Activated T-helper 2 cell treated with anti-CD3 and anti-CD28 coated beads, Interferon-gamma antibody, Interleukin-2, Interleukin-4, amounts not matched to agents 10 μg/mL and 5 μg/mL and 100 μg/mL, durations not matched to agents 14 hours and 24 hours and 36 hours (primary cell): ENCODE data around the gene TYK2. TPM values are rescaled to one million over a fixed set of nuclear protein-coding genes. Genes with fewer than 3 reads are reported as not detected.
A peak's percentile ranks its signal among the peaks of the same experiment; 100 is the strongest.

Source experiments
- DNase-seq: peaks from one replicate; pipeline ENCODE4 v3.0.0; 2021; ENCODE audit warnings: low spot score
- H3K27ac Mint-ChIP-seq: one replicate; pipeline ENCODE4 v1.8.0; 2021; ENCODE audit warnings: mixed read lengths
- H3K27me3 Mint-ChIP-seq: one replicate; pipeline ENCODE4 v1.8.0; 2021; ENCODE audit warnings: low read depth, mixed read lengths
- H3K36me3 Mint-ChIP-seq: one replicate; pipeline ENCODE4 v1.8.0; 2021; ENCODE audit warnings: low read depth, mixed read lengths
- H3K4me1 Mint-ChIP-seq: one replicate; pipeline ENCODE4 v1.8.0; 2021; ENCODE audit warnings: low read depth, mixed read lengths
- H3K4me3 Mint-ChIP-seq: one replicate; pipeline ENCODE4 v1.8.0; 2021; ENCODE audit warnings: low read depth, mild to moderate bottlenecking, moderate library complexity, mixed read lengths
- H3K9me3 Mint-ChIP-seq: one replicate; pipeline ENCODE4 v1.8.0; 2021; ENCODE audit warnings: mixed read lengths
- intact Hi-C: fragments of 100-400 bp; cut with micrococcal nuclease; formaldehyde crosslinking; loops from one replicate; pipeline ENCODE4 v1.15.1; 2023
- total RNA-seq: library from RNA; stranded (reverse); gene quantifications from 2 replicates; pipeline ENCODE4 v1.2.3, GENCODE V29; 2022

Gene TYK2
- total RNA-seq, 1 donor from 2014 or later, result 250 TPM

GRCh38 chr19:10321417-10321797, 59.0 kb downstream of the TYK2 start:
- no peaks in the 10 kb centered on the region for H3K27me3 Mint-ChIP-seq
- H3K36me3 Mint-ChIP-seq, result peaks cover 53% of the 10 kb centered on the region
- H3K4me3 Mint-ChIP-seq, result no peak overlapping the region
- no peaks in the 10 kb centered on the region for H3K9me3 Mint-ChIP-seq
- no peaks in the 10 kb centered on the region for H3K4me1 Mint-ChIP-seq
- DNase-seq, result no peak
- H3K27ac Mint-ChIP-seq, result no peak overlapping the region
- intact Hi-C loops, result no loop called here

DNA sequence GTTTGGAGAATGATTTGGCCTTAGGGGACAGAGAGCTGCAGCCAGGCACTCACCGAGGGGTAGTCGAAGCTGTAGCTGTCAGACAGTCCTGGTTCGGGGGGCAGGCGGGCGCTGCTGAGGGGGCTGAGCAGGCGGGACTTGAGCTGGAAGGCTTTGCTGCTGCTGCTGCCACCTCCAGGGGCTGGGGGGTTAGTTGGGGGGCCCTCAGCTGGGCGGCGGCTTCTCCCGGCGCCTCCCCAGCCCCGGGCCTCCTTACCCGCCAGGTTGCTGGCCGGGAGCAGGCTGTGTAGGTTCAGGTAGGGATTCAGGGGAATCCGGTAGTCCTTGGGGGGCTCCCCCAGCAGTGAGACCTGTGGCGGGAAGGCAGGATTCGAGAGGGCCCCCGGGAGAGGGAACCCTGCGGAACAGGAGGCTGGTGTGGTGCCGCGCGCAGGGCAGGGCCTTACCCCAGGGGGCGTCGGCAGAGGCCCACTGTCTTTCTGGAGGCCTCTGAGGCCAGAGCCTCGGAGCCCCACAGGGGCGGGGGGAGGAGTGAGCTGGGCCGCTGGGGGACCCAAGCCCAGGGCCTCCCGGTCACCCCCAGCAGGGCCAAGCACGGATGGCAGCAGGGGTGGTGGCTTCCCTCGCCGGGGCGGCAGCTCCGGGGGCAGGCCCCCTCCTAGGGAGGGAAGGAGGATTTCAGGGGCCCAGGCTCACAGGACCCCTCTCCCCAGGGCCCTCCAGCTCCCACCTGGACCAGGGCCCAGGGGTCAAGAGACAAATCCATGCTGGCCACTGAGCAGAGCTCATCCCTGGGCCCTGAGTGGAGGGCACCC, 59.6 kb downstream of the TYK2 start:
- Mint-ChIP-seq H3K4me3 (no peak overlapping the region), H3K36me3 (peaks cover 53% of the 10 kb centered on the region), H3K4me1 (peaks cover 3% of the 10 kb centered on the region), H3K9me3 (no peaks in the 10 kb centered on the region), H3K27me3 (no peaks in the 10 kb centered on the region), H3K27ac (no peak overlapping the region)
- intact Hi-C loops, result no loop called here
- no peak for DNase-seq

DNA sequence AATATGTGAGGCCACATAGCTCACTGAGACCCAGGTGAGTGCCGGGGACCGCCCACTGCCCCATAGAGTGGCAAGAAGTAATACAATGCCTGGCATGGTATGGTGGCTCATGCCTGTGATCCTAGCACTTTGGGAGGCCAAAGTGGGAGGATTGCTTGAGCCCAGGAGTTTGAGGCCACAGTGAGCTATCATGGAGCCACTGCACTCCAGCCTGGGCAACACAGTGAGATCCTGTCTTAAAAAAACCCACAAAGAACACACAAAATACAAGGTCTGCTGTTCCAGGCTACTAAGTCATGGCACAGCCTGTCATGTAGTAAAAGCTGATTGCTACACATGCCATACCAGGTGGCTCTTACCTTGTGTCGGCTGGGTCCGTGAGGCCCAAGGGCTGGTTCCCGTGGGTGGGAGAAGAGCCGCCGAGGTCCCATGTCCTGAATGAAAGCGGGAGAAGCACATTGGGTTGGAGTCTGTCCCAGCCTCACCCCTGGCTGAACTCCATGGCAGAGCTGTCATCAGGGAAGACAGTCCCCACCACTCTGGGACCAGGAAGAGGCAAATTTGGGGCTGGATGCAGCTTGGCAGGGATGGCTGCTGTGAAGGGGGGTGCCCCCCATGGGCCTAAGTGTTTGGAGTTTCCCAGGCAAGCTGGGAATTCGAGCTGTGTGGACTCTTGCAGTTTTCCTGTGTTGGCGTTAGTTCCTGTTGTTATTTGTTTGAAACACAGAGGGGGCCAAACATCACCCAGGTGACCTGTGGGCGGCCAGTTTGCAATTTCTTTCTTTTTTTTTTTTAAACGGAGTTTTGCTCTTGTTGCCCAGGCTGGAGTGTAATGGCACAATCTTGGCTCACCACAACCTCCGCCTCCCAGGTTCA, 61.3 kb downstream of the TYK2 start:
- intact Hi-C loops, result no loop called here

GRCh38 chr19:10317857-10318462, 62.4 kb downstream of the TYK2 start:
- peaks cover 10% of the 10 kb centered on the region for H3K4me1 Mint-ChIP-seq
- H3K4me3 Mint-ChIP-seq, result no peak overlapping the region
- DNase-seq, result no peak
- H3K27me3 Mint-ChIP-seq, result no peaks in the 10 kb centered on the region
- intact Hi-C loops, result loop anchor here (2.0 kb wide), 1 partner anchor 15 kb away; the partner anchor contains the start of gene RAVER1
- H3K36me3 Mint-ChIP-seq, result peaks cover 45% of the 10 kb centered on the region
- H3K27ac Mint-ChIP-seq, result no peak overlapping the region
- no peaks in the 10 kb centered on the region for H3K9me3 Mint-ChIP-seq

More for the DNA sequence above, 61.3 kb downstream of the TYK2 start:
- no peak overlapping the region for H3K27ac Mint-ChIP-seq
- H3K4me3 Mint-ChIP-seq, result no peak overlapping the region
- H3K9me3 Mint-ChIP-seq, result no peaks in the 10 kb centered on the region
- H3K27me3 Mint-ChIP-seq, result no peaks in the 10 kb centered on the region
- DNase-seq, result no peak
- peaks cover 50% of the 10 kb centered on the region for H3K36me3 Mint-ChIP-seq
- peaks cover 10% of the 10 kb centered on the region for H3K4me1 Mint-ChIP-seq

DNA sequence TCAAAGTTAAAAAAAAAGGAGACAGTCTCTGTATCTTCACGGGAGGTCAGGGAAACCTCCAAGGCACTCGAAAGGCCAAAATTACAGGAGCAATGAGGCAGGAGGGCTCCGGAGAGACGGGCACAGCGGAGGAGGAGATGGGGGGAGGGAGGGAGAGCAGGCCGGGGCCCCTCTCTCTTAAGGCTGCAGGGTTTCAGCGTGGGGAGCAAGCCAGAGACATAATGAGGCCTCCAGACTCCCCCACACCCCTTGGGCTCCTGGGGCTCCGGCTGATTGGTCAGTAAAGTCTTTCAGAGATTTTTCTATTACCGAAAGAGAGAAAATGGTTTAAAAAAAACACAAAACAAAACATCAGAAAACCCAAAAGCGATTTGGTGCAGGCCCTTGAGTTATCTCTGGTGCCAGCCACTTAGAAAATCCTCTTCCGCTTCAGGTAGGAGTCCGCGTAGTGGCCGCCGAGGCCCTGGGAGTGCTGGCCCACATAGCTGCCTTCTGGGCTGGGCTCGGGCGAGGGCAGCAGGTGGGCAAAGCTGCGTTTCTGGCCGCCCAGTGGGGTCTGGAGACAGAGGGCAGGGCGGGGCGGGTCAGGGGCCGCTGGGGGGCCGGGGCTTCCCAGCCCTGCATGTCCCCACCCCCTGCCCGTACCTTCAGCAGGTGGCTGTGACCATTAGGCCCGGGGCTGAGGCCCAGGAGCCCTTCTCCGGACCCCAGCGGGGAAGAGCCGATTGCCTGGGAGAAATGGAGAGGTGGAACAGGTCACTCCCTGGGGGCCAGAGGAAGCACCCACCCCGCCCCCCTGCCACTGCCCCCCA, 63.1 kb downstream of the TYK2 start:
- intact Hi-C loops, result loop anchor here (2.0 kb wide), 1 partner anchor 16 kb away; the partner anchor contains the start of gene RAVER1

DNA sequence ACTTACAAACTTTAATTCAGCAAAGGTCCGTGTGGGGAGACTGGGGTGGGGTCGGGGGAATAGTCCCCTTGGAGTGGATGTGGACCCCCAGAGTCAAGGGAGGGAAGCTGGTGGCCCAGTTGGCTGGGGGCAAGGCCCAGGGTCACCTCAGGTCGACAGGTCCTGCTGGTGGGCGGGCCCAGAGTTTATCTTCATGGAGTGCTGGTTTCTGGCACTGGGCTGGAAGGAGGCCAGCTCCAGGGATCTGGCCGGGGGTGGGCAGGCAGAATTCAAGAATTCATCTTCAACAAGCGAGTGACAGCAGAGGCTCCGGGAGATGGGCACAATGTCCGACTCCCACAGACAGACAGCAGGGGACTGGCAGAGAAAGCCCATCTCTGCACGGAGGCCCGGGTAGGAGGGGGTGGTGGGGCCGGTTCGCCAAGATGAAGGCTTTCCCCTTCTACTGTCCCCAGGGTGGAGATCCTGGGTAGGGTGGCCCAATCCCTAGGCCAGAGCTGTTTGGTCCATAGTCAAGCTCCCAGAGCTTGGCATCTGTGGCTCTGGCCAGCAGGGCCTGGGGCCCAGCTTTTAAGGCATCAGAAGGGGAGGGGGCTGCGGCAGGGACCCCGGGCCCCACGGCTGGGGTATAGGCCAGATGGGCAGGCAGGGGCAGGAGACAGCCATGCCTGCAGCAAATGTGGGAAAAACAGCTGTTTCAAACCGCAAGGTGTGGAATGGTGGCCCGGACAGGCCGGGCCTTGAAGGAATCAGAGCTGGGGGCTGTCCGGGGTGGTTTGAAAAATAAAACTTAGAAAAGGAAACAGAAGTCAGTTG, 63.9 kb downstream of the TYK2 start:
- Mint-ChIP-seq H3K9me3 (no peaks in the 10 kb centered on the region), H3K27ac (peak overlapping the region; percentile 70), H3K4me1 (peaks cover 10% of the 10 kb centered on the region), H3K36me3 (peaks cover 37% of the 10 kb centered on the region), H3K27me3 (no peaks in the 10 kb centered on the region), H3K4me3 (peak overlapping the region; percentile 90)
- intact Hi-C loops, result loop anchor here (2.0 kb wide), 1 partner anchor 16 kb away; the partner anchor contains the start of gene RAVER1
- DNase-seq, result no peak

More for the DNA sequence above, 63.1 kb downstream of the TYK2 start:
- Mint-ChIP-seq H3K27ac (no peak overlapping the region), H3K4me1 (peaks cover 10% of the 10 kb centered on the region), H3K36me3 (peaks cover 43% of the 10 kb centered on the region), H3K4me3 (no peak overlapping the region), H3K9me3 (no peaks in the 10 kb centered on the region), H3K27me3 (no peaks in the 10 kb centered on the region)
- DNase-seq, result no peak

DNA sequence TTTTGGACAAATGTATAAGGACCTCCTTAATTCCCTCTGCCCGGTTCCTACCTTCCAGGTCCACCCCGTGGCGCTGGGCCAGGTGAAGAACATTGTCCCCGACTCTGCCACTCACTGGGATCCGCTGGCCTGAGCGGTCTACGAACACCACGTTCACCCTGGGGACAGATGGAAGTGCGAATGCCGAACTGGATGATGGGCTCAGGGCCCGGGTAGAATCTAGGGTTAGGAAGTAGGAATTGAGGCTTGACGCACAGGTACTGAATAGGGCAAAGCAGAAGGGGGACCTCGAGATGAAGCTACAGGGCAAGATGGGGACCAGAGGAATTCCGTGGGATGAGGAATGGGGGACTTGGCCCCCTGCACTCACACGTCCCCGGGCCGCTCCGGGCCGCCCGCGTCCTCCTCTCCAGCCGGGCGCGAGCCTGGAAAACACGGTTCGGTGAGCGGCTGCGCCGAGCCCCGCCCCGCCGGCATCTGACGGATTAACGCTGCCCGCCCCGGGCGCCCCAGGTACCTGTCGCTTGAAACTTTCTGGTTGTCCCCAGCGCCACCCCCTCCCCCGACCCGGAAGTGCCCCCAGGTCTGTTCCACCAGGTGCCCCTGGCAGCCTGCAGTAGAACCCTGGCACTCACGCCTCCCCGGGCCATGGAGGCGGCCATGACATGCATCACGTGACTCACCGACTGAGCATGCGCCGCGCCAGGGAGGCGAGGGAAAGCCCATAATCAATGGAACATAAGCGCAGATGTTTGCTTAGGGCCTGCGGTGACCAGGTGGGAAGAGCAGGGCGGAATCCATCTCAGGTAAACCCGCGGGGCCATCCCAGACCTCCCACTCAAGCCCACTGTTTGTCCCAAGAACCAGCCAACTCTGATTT, 64.8 kb downstream of the TYK2 start, which contains the start of gene FDX2:
FDX2 (minus strand) TSS at position 681 of the 880 bp plus-strand sequence; CDS start at position 662, 19 bp downstream.
- Mint-ChIP-seq H3K36me3 (peaks cover 37% of the 10 kb centered on the region), H3K9me3 (no peaks in the 10 kb centered on the region), H3K27ac (peak within 1 kb of the TSS; percentile 70), H3K4me1 (peaks cover 10% of the 10 kb centered on the region), H3K27me3 (no peaks in the 10 kb centered on the region), H3K4me3 (peak within 1 kb of the TSS; percentile 90)
- intact Hi-C loops, result loop anchor here (2.0 kb wide), 1 partner anchor 17 kb away; the partner anchor contains the start of gene RAVER1
- DNase-seq, result peak; percentile 87

- intact Hi-C loops, result no loop called here
- H3K36me3 Mint-ChIP-seq, result no peaks in the 10 kb centered on the region
- DNase-seq, result no peak
- no peaks in the 10 kb centered on the region for H3K9me3 Mint-ChIP-seq
- H3K27ac Mint-ChIP-seq, result no peak within 1 kb of the TSS
- H3K4me3 Mint-ChIP-seq, result no peak within 1 kb of the TSS
- H3K4me1 Mint-ChIP-seq, result peaks cover 3% of the 10 kb centered on the region
- no peaks in the 10 kb centered on the region for H3K27me3 Mint-ChIP-seq
Observed at GRCh38 chr19:10309423-10309822, 70.9 kb downstream of the TYK2 start, which contains the start of gene ZGLP1. ZGLP1 (minus strand) TSS chr19:10309815.

GRCh38 chr19:10306327-10306726, 74.0 kb downstream of the TYK2 start:
- Mint-ChIP-seq H3K27ac (no peak overlapping the region), H3K9me3 (no peaks in the 10 kb centered on the region), H3K4me3 (no peak overlapping the region), H3K4me1 (peaks cover 4% of the 10 kb centered on the region), H3K36me3 (no peaks in the 10 kb centered on the region), H3K27me3 (peaks cover 3% of the 10 kb centered on the region)
- intact Hi-C loops, result no loop called here
- DNase-seq, result no peak

DNA sequence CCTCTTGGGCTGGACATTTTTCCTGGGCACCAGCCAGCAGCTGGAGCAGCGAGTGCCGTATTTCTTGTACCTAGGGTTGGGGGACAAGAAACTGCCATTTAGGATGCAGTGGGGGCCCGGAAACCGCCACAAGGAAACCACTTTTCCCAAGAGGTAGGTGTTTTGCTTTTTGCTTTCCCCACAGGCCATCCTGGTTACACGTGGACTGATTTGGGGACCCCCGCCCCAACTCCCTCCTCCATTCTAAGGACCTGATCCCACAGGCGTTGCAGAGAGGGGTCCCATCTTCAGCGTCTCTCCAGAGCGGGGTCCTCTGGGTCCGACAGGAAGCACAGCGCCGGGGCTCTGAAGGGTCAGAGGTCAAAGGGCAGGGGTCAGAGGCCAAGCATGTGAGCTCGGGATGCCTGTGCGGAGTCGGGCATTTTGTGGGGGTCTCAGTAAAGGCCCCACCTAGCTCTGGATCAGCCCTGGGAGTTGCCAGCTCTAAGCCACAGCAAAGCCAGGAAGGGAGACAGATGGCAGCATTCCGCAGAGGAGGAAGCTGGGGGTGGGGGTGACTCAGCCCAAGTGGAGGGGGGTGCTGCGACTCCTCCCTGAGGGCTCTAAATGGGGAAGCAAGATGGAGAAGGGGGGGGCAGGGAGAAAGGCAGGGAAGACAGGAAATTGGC, 75.1 kb downstream of the TYK2 start:
- H3K4me3 Mint-ChIP-seq, result no peak overlapping the region
- intact Hi-C loops, result no loop called here
- H3K27me3 Mint-ChIP-seq, result peaks cover 4% of the 10 kb centered on the region
- no peak overlapping the region for H3K27ac Mint-ChIP-seq
- H3K36me3 Mint-ChIP-seq, result no peaks in the 10 kb centered on the region
- H3K4me1 Mint-ChIP-seq, result peaks cover 4% of the 10 kb centered on the region
- DNase-seq, result no peak
- no peaks in the 10 kb centered on the region for H3K9me3 Mint-ChIP-seq
